IPS-11a (cell line): ENCODE measurements around the gene CCPG1.

ENCODE experiments used
- H3K4me3 ChIP-seq: one replicate; pipeline ENCODE4 v1.5.1; 2013; ENCODE audit warnings: low read depth, low read length, control low read depth

Gene CCPG1

GRCh38 chr15:55383687-55384086 is 24.5 kb downstream of the CCPG1 start:
- H3K4me3 ChIP-seq, result no peak overlapping the region

GRCh38 chr15:55381595-55381994 is 26.6 kb downstream of the CCPG1 start:
- H3K4me3 ChIP-seq, result no peak overlapping the region

GRCh38 chr15:55379095-55379494 is 29.1 kb downstream of the CCPG1 start:
- no peak overlapping the region for H3K4me3 ChIP-seq

GRCh38 chr15:55372701-55373440 is 35.3 kb downstream of the CCPG1 start:
- no peak overlapping the region for H3K4me3 ChIP-seq

- no peak overlapping the region for H3K4me3 ChIP-seq
These were observed 41.2 kb downstream of the CCPG1 start for GRCh38 chr15:55366981-55367380.

- H3K4me3 ChIP-seq, result no peak overlapping the region
These were observed 45.5 kb downstream of the CCPG1 start for GRCh38 chr15:55362641-55363040.

- H3K4me3 ChIP-seq, result no peak overlapping the region
These were observed 47.1 kb downstream of the CCPG1 start for GRCh38 chr15:55361048-55361447.

GRCh38 chr15:55360256-55360655 is 47.9 kb downstream of the CCPG1 start:
- no peak overlapping the region for H3K4me3 ChIP-seq

GRCh38 chr15:55358471-55358870 is 49.7 kb downstream of the CCPG1 start:
- no peak overlapping the region for H3K4me3 ChIP-seq

GRCh38 chr15:55357774-55358173 is 50.4 kb downstream of the CCPG1 start:
- H3K4me3 ChIP-seq, result no peak overlapping the region

GRCh38 chr15:55356985-55357585 is 51.1 kb downstream of the CCPG1 start:
- H3K4me3 ChIP-seq, result no peak overlapping the region

- no peak overlapping the region for H3K4me3 ChIP-seq
These were observed 55.1 kb downstream of the CCPG1 start for GRCh38 chr15:55353025-55353424.

GRCh38 chr15:55349282-55349681 is 58.9 kb downstream of the CCPG1 start:
- H3K4me3 ChIP-seq, result no peak overlapping the region

- no peak overlapping the region for H3K4me3 ChIP-seq
These were observed 59.8 kb downstream of the CCPG1 start for GRCh38 chr15:55348281-55348778.

- H3K4me3 ChIP-seq, result no peak overlapping the region
These were observed 64.0 kb downstream of the CCPG1 start for GRCh38 chr15:55344206-55344605.

GRCh38 chr15:55343168-55343567 is 65.0 kb downstream of the CCPG1 start:
- H3K4me3 ChIP-seq, result no peak overlapping the region

GRCh38 chr15:55337160-55337559 is 71.0 kb downstream of the CCPG1 start:
- no peak overlapping the region for H3K4me3 ChIP-seq

GRCh38 chr15:55334997-55335396 is 73.2 kb downstream of the CCPG1 start:
- H3K4me3 ChIP-seq, result no peak overlapping the region

- H3K4me3 ChIP-seq, result no peak overlapping the region
These were observed 73.8 kb downstream of the CCPG1 start for GRCh38 chr15:55334371-55334770.

- no peak overlapping the region for H3K4me3 ChIP-seq
These were observed 80.8 kb downstream of the CCPG1 start for GRCh38 chr15:55327387-55327786.

GRCh38 chr15:55322467-55322866 is 85.7 kb downstream of the CCPG1 start:
- H3K4me3 ChIP-seq, result no peak overlapping the region

- H3K4me3 ChIP-seq, result no peak overlapping the region
These were observed 87.2 kb downstream of the CCPG1 start for GRCh38 chr15:55320963-55321362.

- no peak overlapping the region for H3K4me3 ChIP-seq
These were observed 88.0 kb downstream of the CCPG1 start for GRCh38 chr15:55320238-55320550.
